Measurements from ENCODE around the gene PIRT. TPM values are rescaled to one million over a fixed set of nuclear protein-coding genes. Genes with fewer than 3 reads are reported as not detected.

The PIRT gene
- total RNA-seq, 6 experiments from 2014 or later = not detected

GRCh38 chr17:10821770-10822169 is 16.1 kb downstream of the PIRT start:
- TF ChIP-seq CTCF (IDR thresholded peaks at IDR 0.05) = no peak
- H3K9me3 Mint-ChIP-seq = peaks cover 22% of the 10 kb centered on the region; the same call in 1 of the 2 replicates
- H3K27ac Mint-ChIP-seq = no peak overlapping the region
- no peaks in the 10 kb centered on the region for H3K36me3 Mint-ChIP-seq (ENCODE audit: low read depth)
- DNase-seq = no peak
- no peaks in the 10 kb centered on the region; the same call in 1 of the 2 replicates for H3K27me3 Mint-ChIP-seq (ENCODE audit: insufficient read depth)
- H3K4me1 Mint-ChIP-seq (ENCODE audit: low read depth) = no peaks in the 10 kb centered on the region
- no peak overlapping the region for H3K4me3 Mint-ChIP-seq

- Mint-ChIP-seq H3K4me1 (ENCODE audit: low read depth) (no peaks in the 10 kb centered on the region), H3K9me3 (peaks cover 22% of the 10 kb centered on the region; the same call in 1 of the 2 replicates), H3K27me3 (ENCODE audit: insufficient read depth) (no peaks in the 10 kb centered on the region; the same call in 1 of the 2 replicates)
Observed at GRCh38 chr17:10821054-10821453, 16.8 kb downstream of the PIRT start.

GRCh38 chr17:10815319-10815718 is 22.6 kb downstream of the PIRT start:
- Mint-ChIP-seq H3K4me1 (ENCODE audit: low read depth) (no peaks in the 10 kb centered on the region), H3K4me3 (no peak overlapping the region), H3K36me3 (ENCODE audit: low read depth) (peaks cover 4% of the 10 kb centered on the region; the same call in 1 of the 2 replicates), H3K27me3 (ENCODE audit: insufficient read depth) (no peaks in the 10 kb centered on the region; the same call in none of the 2 replicates), H3K27ac (no peak overlapping the region), H3K9me3 (peaks cover 36% of the 10 kb centered on the region; the same call in 1 of the 2 replicates)
- TF ChIP-seq CTCF (IDR thresholded peaks at IDR 0.05) = no peak
- no peak for DNase-seq

More at GRCh38 chr17:10821054-10821453, 16.8 kb downstream of the PIRT start:
- no peak overlapping the region for H3K4me3 Mint-ChIP-seq
- no peak for TF ChIP-seq CTCF (IDR thresholded peaks at IDR 0.05)
- no peak overlapping the region for H3K27ac Mint-ChIP-seq
- no peak for DNase-seq
- H3K36me3 Mint-ChIP-seq (ENCODE audit: low read depth) = no peaks in the 10 kb centered on the region

GRCh38 chr17:10814075-10814474 is 23.8 kb downstream of the PIRT start:
- no peak for TF ChIP-seq CTCF (IDR thresholded peaks at IDR 0.05)
- H3K9me3 Mint-ChIP-seq = peaks cover 39% of the 10 kb centered on the region; the same call in 1 of the 2 replicates
- no peak overlapping the region for H3K27ac Mint-ChIP-seq
- H3K4me1 Mint-ChIP-seq (ENCODE audit: low read depth) = no peaks in the 10 kb centered on the region
- DNase-seq = no peak
- H3K27me3 Mint-ChIP-seq (ENCODE audit: insufficient read depth) = no peaks in the 10 kb centered on the region; the same call in none of the 2 replicates
- peaks cover 4% of the 10 kb centered on the region; the same call in 1 of the 2 replicates for H3K36me3 Mint-ChIP-seq (ENCODE audit: low read depth)
- H3K4me3 Mint-ChIP-seq = no peak overlapping the region

- H3K4me3 Mint-ChIP-seq = no peak overlapping the region
- no peaks in the 10 kb centered on the region; the same call in 1 of the 2 replicates for H3K27me3 Mint-ChIP-seq (ENCODE audit: insufficient read depth)
- H3K36me3 Mint-ChIP-seq (ENCODE audit: low read depth) = peaks cover 4% of the 10 kb centered on the region; the same call in 1 of the 2 replicates
Observed at GRCh38 chr17:10812674-10813073, 25.2 kb downstream of the PIRT start.

More at GRCh38 chr17:10812674-10813073, 25.2 kb downstream of the PIRT start:
- Mint-ChIP-seq H3K4me1 (ENCODE audit: low read depth) (no peaks in the 10 kb centered on the region), H3K9me3 (peaks cover 39% of the 10 kb centered on the region; the same call in 1 of the 2 replicates), H3K27ac (no peak overlapping the region)
- no peak for TF ChIP-seq CTCF (IDR thresholded peaks at IDR 0.05)
- no peak for DNase-seq

Measured in HFFc6 (cell line).